B cell (primary cell): ENCODE measurements around the gene CD79B. TPM values are rescaled to one million over a fixed set of nuclear protein-coding genes. Genes with fewer than 3 reads are reported as not detected.

ENCODE experiments used
- ATAC-seq: fragments of 200-7000 bp; cut with Tn5 transposase; one replicate; pipeline ENCODE4 v1.10.0; 2021; ENCODE audit warnings: low read depth, mild to moderate bottlenecking, moderate number of reproducible peaks, moderate library complexity
- CTCF ChIA-PET: fragments of 350-600 bp; sonication (Branson Sonifier 250); formaldehyde crosslinking; loops from one replicate; lab custom pipeline; 2021; ENCODE audit warnings: antibody characterized with exemption, inconsistent platforms; lab: Charles Lee
- POLR2A ChIA-PET: fragments of 350-600 bp; sonication (Branson Sonifier 250); formaldehyde crosslinking; loops from one replicate; lab custom pipeline; 2021; ENCODE audit warnings: antibody characterized with exemption; lab: Charles Lee
- DNase-seq: peaks from one replicate; pipeline ENCODE4 v3.0.0; 2013
- H2AFZ ChIP-seq: 2 replicates; pipeline ENCODE4 v1.6.1; 2012; ENCODE audit warnings: mild to moderate bottlenecking, low read depth, low read length; ENCODE audit not compliant: insufficient read depth, poor library complexity, severe bottlenecking
- H3K27ac ChIP-seq, 2 donors: 1 replicate in 1 of 2; 2 replicates in 1 of 2; pipeline ENCODE4 v1.5.1; 2012 to 2013; ENCODE audit warnings: low read length in 2 of 2, mild to moderate bottlenecking in 2 of 2, moderate library complexity in 1 of 2
- H3K27me3 ChIP-seq, 4 experiments: fragments of 200-600 bp in 1 of 4; sonication (generic) in 1 of 4; replicated peaks in 1 of 4; 1 replicate in 2 of 4; 2 replicates in 2 of 4; pipeline versions ENCODE4 v1.6.1 to v1.7.0; 2013 to 2016; ENCODE audit warnings: low read length in 3 of 4, mild to moderate bottlenecking in 2 of 4, mixed read lengths in 1 of 4, moderate library complexity in 1 of 4; ENCODE audit not compliant: insufficient read depth in 4 of 4, control insufficient read depth in 3 of 4; ENCODE audit errors: control extremely low read depth in 1 of 4
- H3K36me3 ChIP-seq, 2 experiments: replicated peaks in 1 of 2; 1 replicate in 1 of 2; 2 replicates in 1 of 2; pipeline versions ENCODE4 v1.6.1 to v1.7.1; 2013; ENCODE audit warnings: low read length in 1 of 2; ENCODE audit not compliant: insufficient read depth in 2 of 2, control insufficient read depth in 1 of 2; ENCODE audit errors: control extremely low read depth in 1 of 2, extremely low read depth in 1 of 2
- H3K4me1 ChIP-seq, 2 donors: fragments of 200-600 bp in 1 of 2; sonication (generic) in 1 of 2; 1 replicate in 1 of 2; 2 replicates in 1 of 2; pipeline versions ENCODE4 v1.5.1 to v1.6.1; 2013 to 2017; ENCODE audit warnings: low read length in 2 of 2; ENCODE audit not compliant: control insufficient read depth in 2 of 2, insufficient read depth in 2 of 2
- H3K4me2 ChIP-seq: replicated peaks from 2 replicates; pipeline ENCODE3; 2012; ENCODE audit warnings: mild to moderate bottlenecking, low read depth, low read length; ENCODE audit not compliant: poor library complexity, severe bottlenecking
- H3K4me3 ChIP-seq, 5 experiments: fragments of 200-600 bp in 1 of 5; sonication (generic) in 1 of 5; 1 replicate in 3 of 5; 2 replicates in 2 of 5; pipeline versions ENCODE4 v1.5.1 to v1.7.0; 2011 to 2016; ENCODE audit warnings: low read length in 4 of 5, mild to moderate bottlenecking in 4 of 5, low read depth in 2 of 5, control low read depth in 1 of 5, moderate library complexity in 1 of 5; ENCODE audit not compliant: insufficient read depth in 1 of 5; ENCODE audit errors: control extremely low read depth in 1 of 5, extremely low read depth in 1 of 5
- H3K79me2 ChIP-seq: fragments of 200-600 bp; sonication (generic); one replicate; pipeline ENCODE4 v1.6.0; 2016; ENCODE audit warnings: low read length; ENCODE audit not compliant: control insufficient read depth, insufficient read depth
- H3K9ac ChIP-seq: fragments of 200-600 bp; sonication (generic); 2 replicates; pipeline ENCODE4 v1.6.1; 2017; ENCODE audit warnings: mild to moderate bottlenecking, low read length, moderate library complexity
- H3K9me3 ChIP-seq, 3 donors: one replicate each; pipeline versions ENCODE4 v1.6.1 to v1.7.1; 2013; ENCODE audit warnings: low read length in 2 of 3; ENCODE audit not compliant: control insufficient read depth in 2 of 3, insufficient read depth in 1 of 3; ENCODE audit errors: control extremely low read depth in 1 of 3
- H4K20me1 ChIP-seq: 2 replicates; pipeline ENCODE4 v1.6.0; 2012; ENCODE audit warnings: mild to moderate bottlenecking, low read length; ENCODE audit not compliant: insufficient read depth, control insufficient read depth, poor library complexity, severe bottlenecking
- H3K27ac Mint-ChIP-seq: one replicate; pipeline ENCODE4 v1.8.0; 2021; ENCODE audit warnings: mixed read lengths
- H3K27me3 Mint-ChIP-seq: one replicate; pipeline ENCODE4 v1.8.0; 2021; ENCODE audit warnings: mixed read lengths
- H3K4me1 Mint-ChIP-seq: one replicate; pipeline ENCODE4 v1.8.0; 2021; ENCODE audit warnings: mixed read lengths
- H3K4me3 Mint-ChIP-seq: one replicate; pipeline ENCODE4 v1.8.0; 2021; ENCODE audit warnings: mixed read lengths
- H3K9me3 Mint-ChIP-seq: one replicate; pipeline ENCODE4 v1.8.0; 2022; ENCODE audit warnings: mixed read lengths; ENCODE audit not compliant: insufficient read depth
- EZH2 ChIP-seq: IDR thresholded peaks from 2 replicates; pipeline ENCODE4 v1.6.1; 2012; ENCODE audit warnings: borderline replicate concordance, low read depth, mild to moderate bottlenecking, moderate library complexity, low read length; ENCODE audit not compliant: insufficient read depth, poor library complexity, severe bottlenecking
- WGBS: methylation state at CpG from one replicate; pipeline ENCODE4 v1.1.5; 2013; ENCODE audit warnings: missing lambda C conversion rate; ENCODE audit not compliant: insufficient coverage; 5-methylcytosine and 5-hydroxymethylcytosine counted together
- intact Hi-C: fragments of 100-400 bp; cut with micrococcal nuclease; formaldehyde crosslinking; loops from one replicate; pipeline ENCODE4 v1.10.0; 2022
- polyA plus RNA-seq: library from polyadenylated mRNA; depleted of rRNA; stranded (reverse); fragments of >200 nt; gene quantifications from 2 replicates; pipeline ENCODE4 v1.2.3, GENCODE V29; 2012
- total RNA-seq, 2 donors: library from RNA; stranded (reverse); fragments of 120-200 nt in 1 of 2; gene quantifications; 1 replicate in 1 of 2; 2 replicates in 1 of 2; pipeline versions ENCODE4 v1.2.3 to v1.2.4, GENCODE V29; 2013 to 2022
- TF ChIP-seq, protein P1 (sequence below): fragments of 200-600 bp; IDR thresholded peaks from one replicate; pipeline ENCODE4 v1.8.0; 2022; ENCODE audit warnings: antibody characterized with exemption, mild to moderate bottlenecking

The CD79B gene
- total and polyA plus RNA-seq, 2 donors (not counting 1 experiment from before 2014, with no cell fraction given), result 891 to 1,100 TPM

DNA sequence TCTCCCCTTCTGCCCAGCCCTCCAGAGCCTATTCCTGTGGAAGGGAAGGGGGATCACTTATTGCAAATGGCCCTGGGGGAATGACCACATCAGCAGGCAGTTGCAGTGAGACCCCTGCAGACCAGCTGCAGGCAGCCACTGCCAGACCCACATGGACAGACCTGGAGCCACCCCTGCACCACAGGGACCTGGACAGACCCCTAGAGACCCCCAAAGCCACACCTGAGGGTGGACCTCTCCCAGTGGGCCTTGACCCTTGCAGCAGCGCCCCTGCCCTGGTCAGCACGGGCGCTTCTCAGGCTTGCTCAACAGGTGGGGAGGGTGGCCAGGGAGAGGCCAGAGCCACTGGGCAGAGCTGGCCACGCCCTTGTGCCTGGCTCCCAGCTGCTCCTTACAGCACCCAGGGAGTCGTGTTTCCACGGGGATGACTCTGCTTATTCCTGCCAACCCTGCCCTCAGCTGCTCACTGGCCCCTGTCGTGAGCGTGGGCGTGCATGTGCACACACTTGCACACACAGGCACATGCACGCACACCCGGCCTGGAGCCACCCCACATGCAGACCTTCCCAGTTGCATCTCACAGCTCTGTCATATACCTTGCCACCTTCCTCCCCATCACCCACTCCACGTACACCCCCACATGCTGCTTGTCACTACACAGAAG is 41.9 kb upstream of the CD79B start:
- intact Hi-C loops, result no loop called here
- TF ChIP-seq, protein P1, sequence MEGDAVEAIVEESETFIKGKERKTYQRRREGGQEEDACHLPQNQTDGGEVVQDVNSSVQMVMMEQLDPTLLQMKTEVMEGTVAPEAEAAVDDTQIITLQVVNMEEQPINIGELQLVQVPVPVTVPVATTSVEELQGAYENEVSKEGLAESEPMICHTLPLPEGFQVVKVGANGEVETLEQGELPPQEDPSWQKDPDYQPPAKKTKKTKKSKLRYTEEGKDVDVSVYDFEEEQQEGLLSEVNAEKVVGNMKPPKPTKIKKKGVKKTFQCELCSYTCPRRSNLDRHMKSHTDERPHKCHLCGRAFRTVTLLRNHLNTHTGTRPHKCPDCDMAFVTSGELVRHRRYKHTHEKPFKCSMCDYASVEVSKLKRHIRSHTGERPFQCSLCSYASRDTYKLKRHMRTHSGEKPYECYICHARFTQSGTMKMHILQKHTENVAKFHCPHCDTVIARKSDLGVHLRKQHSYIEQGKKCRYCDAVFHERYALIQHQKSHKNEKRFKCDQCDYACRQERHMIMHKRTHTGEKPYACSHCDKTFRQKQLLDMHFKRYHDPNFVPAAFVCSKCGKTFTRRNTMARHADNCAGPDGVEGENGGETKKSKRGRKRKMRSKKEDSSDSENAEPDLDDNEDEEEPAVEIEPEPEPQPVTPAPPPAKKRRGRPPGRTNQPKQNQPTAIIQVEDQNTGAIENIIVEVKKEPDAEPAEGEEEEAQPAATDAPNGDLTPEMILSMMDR, result no peak
- no peak for TF ChIP-seq EZH2
- Histone ChIP-seq H4K20me1 (no peaks in the 10 kb centered on the region), H3K4me1 (no peaks in the 10 kb centered on the region), H3K27ac (no peak overlapping the region), H2AFZ (no peak overlapping the region), H3K9ac (no peak overlapping the region), H3K9me3 (no peaks in the 10 kb centered on the region), H3K79me2 (no peaks in the 10 kb centered on the region), H3K4me3 (no peak overlapping the region), H3K4me2 (no peak overlapping the region), H3K27me3 (peaks cover 0 to 10% (median 4%) of the 10 kb centered on the region in 4 experiments), H3K36me3 (no peaks in the 10 kb centered on the region)
- no peak overlapping the region for H3K4me3 Mint-ChIP-seq
- H3K9me3 Mint-ChIP-seq, result no peaks in the 10 kb centered on the region
- POLR2A ChIA-PET, result interaction anchor here (1.1 kb wide), 1 partner anchor 27 kb away, joined by 5 read pairs; no protein-coding TSS in a partner anchor
- DNase-seq (no peak), ATAC-seq (no peak)
- CTCF ChIA-PET, result no interaction called here
- 90% methylated on average over 12 of the region's 12 CpGs for WGBS
- H3K4me1 Mint-ChIP-seq, result no peaks in the 10 kb centered on the region
- H3K27ac Mint-ChIP-seq, result no peak overlapping the region
- peaks cover 13% of the 10 kb centered on the region for H3K27me3 Mint-ChIP-seq

DNA sequence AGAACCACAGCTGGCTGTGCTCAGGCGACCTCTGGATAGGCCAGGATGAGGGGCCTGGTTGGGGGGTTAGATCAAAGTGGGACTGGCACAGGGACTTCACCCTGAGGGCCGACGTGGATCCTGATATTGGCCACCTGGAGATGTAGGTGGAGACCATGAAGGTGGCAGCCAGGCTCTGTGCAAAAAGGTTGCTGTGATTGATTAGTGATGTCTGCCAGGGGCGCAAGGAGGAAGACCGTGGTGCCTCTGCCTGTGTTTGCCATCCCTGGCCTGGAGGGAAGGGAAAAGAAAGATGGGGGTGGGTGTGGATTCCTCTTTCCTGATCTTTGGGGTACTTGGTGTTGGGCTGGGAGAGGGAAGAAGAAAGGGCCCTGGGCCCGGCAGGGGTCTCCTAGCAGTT is 41.1 kb upstream of the CD79B start:
- no peak overlapping the region for H3K4me3 Mint-ChIP-seq
- H3K9me3 Mint-ChIP-seq, result no peaks in the 10 kb centered on the region
- H3K4me1 ChIP-seq, result no peaks in the 10 kb centered on the region

More for the DNA sequence above, 41.1 kb upstream of the CD79B start:
- Histone ChIP-seq H3K4me3 (no peak overlapping the region), H3K36me3 (no peaks in the 10 kb centered on the region), H3K79me2 (no peaks in the 10 kb centered on the region), H4K20me1 (no peaks in the 10 kb centered on the region), H3K27ac (no peak overlapping the region), H3K4me2 (no peak overlapping the region), H3K9ac (no peak overlapping the region), H3K9me3 (no peaks in the 10 kb centered on the region), H3K27me3 (peaks cover 0 to 10% (median 5%) of the 10 kb centered on the region in 4 experiments), H2AFZ (no peak overlapping the region)
- no peak for DNase-seq
- intact Hi-C loops, result no loop called here
- WGBS, result 92% methylated on average over 6 of the region's 6 CpGs
- no peaks in the 10 kb centered on the region for H3K4me1 Mint-ChIP-seq
- TF ChIP-seq, protein P1, result no peak
- TF ChIP-seq EZH2, result no peak
- ATAC-seq, result no peak
- H3K27ac Mint-ChIP-seq, result no peak overlapping the region
- POLR2A ChIA-PET, result no interaction called here
- H3K27me3 Mint-ChIP-seq, result peaks cover 13% of the 10 kb centered on the region
- CTCF ChIA-PET, result no interaction called here
